IMR-90 (cell line): ENCODE results near the gene TRDMT1.

Source experiments
- SMC3 ChIP-seq: fragments of 150-350 bp; IDR thresholded peaks from 2 replicates; pipeline ENCODE4 v1.6.1; 2016; ENCODE audit warnings: low read depth, mild to moderate bottlenecking, antibody characterized with exemption, low read length, moderate library complexity
- TF ChIP-seq, protein P1 (sequence below): conservative IDR thresholded peaks from 2 replicates; pipeline ENCODE4 v1.5.1; 2012; ENCODE audit warnings: mild to moderate bottlenecking, low read depth, low read length, improper control_type of control experiment

DNA sequence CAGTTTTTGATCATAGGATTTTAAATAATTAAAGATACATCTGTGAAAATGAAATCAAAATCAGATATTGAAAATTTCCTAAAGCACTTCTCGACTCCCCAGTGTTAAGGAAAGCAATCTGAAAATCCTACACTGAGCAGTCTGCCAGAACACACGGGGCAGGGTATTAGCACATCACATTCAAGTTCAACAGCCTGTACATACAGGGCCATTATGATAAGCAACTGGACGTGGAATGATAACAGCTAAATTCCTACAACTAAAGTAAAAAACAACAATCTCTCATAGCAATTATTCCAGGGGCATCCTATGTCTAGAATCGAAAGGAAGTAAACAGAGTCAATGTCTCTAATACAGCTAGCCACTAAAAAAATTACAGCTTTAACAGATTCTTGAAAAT is 31.7 kb downstream of the TRDMT1 start:
- no peak for TF ChIP-seq SMC3
- TF ChIP-seq, protein P1, sequence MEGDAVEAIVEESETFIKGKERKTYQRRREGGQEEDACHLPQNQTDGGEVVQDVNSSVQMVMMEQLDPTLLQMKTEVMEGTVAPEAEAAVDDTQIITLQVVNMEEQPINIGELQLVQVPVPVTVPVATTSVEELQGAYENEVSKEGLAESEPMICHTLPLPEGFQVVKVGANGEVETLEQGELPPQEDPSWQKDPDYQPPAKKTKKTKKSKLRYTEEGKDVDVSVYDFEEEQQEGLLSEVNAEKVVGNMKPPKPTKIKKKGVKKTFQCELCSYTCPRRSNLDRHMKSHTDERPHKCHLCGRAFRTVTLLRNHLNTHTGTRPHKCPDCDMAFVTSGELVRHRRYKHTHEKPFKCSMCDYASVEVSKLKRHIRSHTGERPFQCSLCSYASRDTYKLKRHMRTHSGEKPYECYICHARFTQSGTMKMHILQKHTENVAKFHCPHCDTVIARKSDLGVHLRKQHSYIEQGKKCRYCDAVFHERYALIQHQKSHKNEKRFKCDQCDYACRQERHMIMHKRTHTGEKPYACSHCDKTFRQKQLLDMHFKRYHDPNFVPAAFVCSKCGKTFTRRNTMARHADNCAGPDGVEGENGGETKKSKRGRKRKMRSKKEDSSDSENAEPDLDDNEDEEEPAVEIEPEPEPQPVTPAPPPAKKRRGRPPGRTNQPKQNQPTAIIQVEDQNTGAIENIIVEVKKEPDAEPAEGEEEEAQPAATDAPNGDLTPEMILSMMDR: no peak
